CD8-positive, alpha-beta memory T cell (primary cell): ENCODE data around the gene MYRF. TPM values are rescaled to one million over a fixed set of nuclear protein-coding genes. Genes with fewer than 3 reads are reported as not detected.

Experiments used
- CTCF ChIA-PET: fragments of 350-600 bp; sonication (Branson Sonifier 250); formaldehyde crosslinking; loops from one replicate; lab custom pipeline; 2021; ENCODE audit warnings: antibody characterized with exemption; lab: Charles Lee
- POLR2A ChIA-PET: fragments of 350-600 bp; sonication (Branson Sonifier 250); formaldehyde crosslinking; loops from one replicate; lab custom pipeline; 2021; ENCODE audit warnings: antibody characterized with exemption; lab: Charles Lee
- DNase-seq, 5 donors: peaks; one replicate each; pipeline versions ENCODE4 v3.0.0 to v3.0.0-alpha.2; 2020 to 2022; ENCODE audit warnings: mixed read lengths in 1 of 5
- H3K27ac ChIP-seq: one replicate; pipeline ENCODE4 v1.7.0; 2013; ENCODE audit warnings: low read depth, mild to moderate bottlenecking, low read length, moderate library complexity
- H3K27me3 ChIP-seq: 2 replicates; pipeline ENCODE4 v1.7.0; 2013; ENCODE audit warnings: low read length, mild to moderate bottlenecking; ENCODE audit not compliant: insufficient read depth, poor library complexity, severe bottlenecking
- H3K36me3 ChIP-seq: 2 replicates; pipeline ENCODE4 v1.7.0; 2013; ENCODE audit warnings: mild to moderate bottlenecking, low read length, moderate library complexity; ENCODE audit not compliant: insufficient read depth
- H3K4me1 ChIP-seq: 2 replicates; pipeline ENCODE4 v1.7.0; 2013; ENCODE audit warnings: mild to moderate bottlenecking, low read length, moderate library complexity; ENCODE audit not compliant: insufficient read depth
- H3K4me3 ChIP-seq: 2 replicates; pipeline ENCODE4 v1.7.0; 2013; ENCODE audit warnings: mild to moderate bottlenecking, low read length
- H3K9me3 ChIP-seq: 2 replicates; pipeline ENCODE4 v1.7.0; 2013; ENCODE audit warnings: mild to moderate bottlenecking, low read length
- H3K27ac Mint-ChIP-seq, 8 donors: one replicate each; pipeline ENCODE4 v1.8.0; 2020 to 2021; ENCODE audit warnings: mixed read lengths in 8 of 8, mild to moderate bottlenecking in 6 of 8, inconsistent platforms in 3 of 8, moderate library complexity in 3 of 8
- H3K27me3 Mint-ChIP-seq, 2 donors: one replicate each; pipeline ENCODE4 v1.8.0; 2020 to 2021; ENCODE audit warnings: mixed read lengths in 2 of 2, mild to moderate bottlenecking in 1 of 2, moderate library complexity in 1 of 2
- H3K36me3 Mint-ChIP-seq, 3 donors: one replicate each; pipeline ENCODE4 v1.8.0; 2020 to 2021; ENCODE audit warnings: mixed read lengths in 3 of 3, inconsistent platforms in 1 of 3, mild to moderate bottlenecking in 1 of 3
- H3K4me1 Mint-ChIP-seq, 3 donors: one replicate each; pipeline ENCODE4 v1.8.0; 2020 to 2021; ENCODE audit warnings: mixed read lengths in 3 of 3, inconsistent platforms in 1 of 3, mild to moderate bottlenecking in 1 of 3
- H3K4me3 Mint-ChIP-seq, 7 donors: one replicate each; pipeline ENCODE4 v1.8.0; 2020 to 2021; ENCODE audit warnings: mixed read lengths in 7 of 7, mild to moderate bottlenecking in 6 of 7, moderate library complexity in 4 of 7, inconsistent platforms in 2 of 7
- H3K9me3 Mint-ChIP-seq, 5 donors: one replicate each; pipeline ENCODE4 v1.8.0; 2020 to 2022; ENCODE audit warnings: mixed read lengths in 5 of 5, mild to moderate bottlenecking in 3 of 5, moderate library complexity in 2 of 5, inconsistent platforms in 1 of 5
- polyA plus RNA-seq: library from polyadenylated mRNA; unstranded; fragments of 300-500 nt; fragmentation: Illumina TruSeq; gene quantifications from one replicate; pipeline ENCODE4 v1.2.3, GENCODE V29; 2021
- total RNA-seq, 2 experiments: library from RNA; stranded (reverse); gene quantifications; one replicate each; pipeline ENCODE4 v1.2.3, GENCODE V29; 2021

The MYRF gene
- total and polyA plus RNA-seq, 3 experiments from 2014 or later, result 0.63 to 0.93 (median 0.70) TPM

DNA sequence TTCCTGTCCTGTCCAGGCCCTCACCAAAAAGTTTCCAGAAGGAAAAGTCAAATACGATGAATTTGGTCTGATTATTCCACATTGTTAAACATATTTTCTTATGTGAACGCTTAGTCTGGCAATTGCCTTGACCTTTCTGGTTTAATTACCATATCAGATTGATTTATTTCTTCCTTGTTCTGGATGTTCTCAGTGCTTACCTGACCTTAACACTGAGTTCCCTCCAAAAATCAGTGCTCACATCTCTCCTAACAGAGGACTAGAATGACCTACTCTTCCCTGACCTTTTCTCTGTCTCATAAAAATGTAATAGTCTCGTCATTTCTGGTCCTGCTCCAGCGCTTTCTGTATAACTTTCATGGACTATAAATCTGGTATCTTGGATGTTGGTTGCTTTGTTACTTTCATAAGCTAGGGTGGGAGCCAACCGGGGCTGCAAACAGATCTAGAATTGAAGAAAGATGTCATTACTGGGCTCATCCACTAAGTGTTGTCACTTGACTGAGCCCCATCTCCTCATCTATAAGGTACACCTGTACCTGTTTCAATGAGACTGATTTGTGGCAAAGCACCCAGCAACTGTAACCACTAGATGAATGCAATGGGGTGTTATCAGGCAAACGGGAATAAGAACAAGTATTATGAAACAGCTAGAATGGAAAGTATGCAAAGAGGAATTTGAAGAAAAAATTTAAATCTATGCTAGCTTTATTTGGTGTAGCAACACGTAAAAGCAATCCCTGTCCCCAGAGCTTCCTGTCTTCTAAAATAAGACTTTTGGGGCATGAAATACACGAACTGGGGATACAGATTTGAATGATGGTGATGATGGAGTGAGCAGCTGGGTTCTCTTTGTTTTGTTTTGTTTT is 78.0 kb downstream of the MYRF start:
- Histone ChIP-seq H3K27me3 (no peaks in the 10 kb centered on the region), H3K36me3 (no peaks in the 10 kb centered on the region), H3K4me1 (peaks cover 34% of the 10 kb centered on the region), H3K4me3 (no peak overlapping the region), H3K27ac (no peak overlapping the region), H3K9me3 (no peaks in the 10 kb centered on the region)
- peaks cover 31 to 51% of the 10 kb centered on the region in 2 donors for H3K27me3 Mint-ChIP-seq
- H3K4me1 Mint-ChIP-seq, result peaks cover 22 to 71% (median 46%) of the 10 kb centered on the region in 3 donors
- H3K36me3 Mint-ChIP-seq, result no peaks in the 10 kb centered on the region
- peak overlapping the region in 3 of 7 donors; percentile 13 to 54 (median 37) for H3K4me3 Mint-ChIP-seq
- ChIA-PET POLR2A (no interaction called here), CTCF (interaction anchor here (0.8 to 1.6 kb wide), 2 partner anchors 14 to 15 kb away, joined by 3 to 8 read pairs; partner anchors contain the start of gene FADS1)
- peak overlapping the region in 1 of 8 donors; percentile 41 for H3K27ac Mint-ChIP-seq
- H3K9me3 Mint-ChIP-seq, result no peaks in the 10 kb centered on the region
- DNase-seq, result no peak

DNA sequence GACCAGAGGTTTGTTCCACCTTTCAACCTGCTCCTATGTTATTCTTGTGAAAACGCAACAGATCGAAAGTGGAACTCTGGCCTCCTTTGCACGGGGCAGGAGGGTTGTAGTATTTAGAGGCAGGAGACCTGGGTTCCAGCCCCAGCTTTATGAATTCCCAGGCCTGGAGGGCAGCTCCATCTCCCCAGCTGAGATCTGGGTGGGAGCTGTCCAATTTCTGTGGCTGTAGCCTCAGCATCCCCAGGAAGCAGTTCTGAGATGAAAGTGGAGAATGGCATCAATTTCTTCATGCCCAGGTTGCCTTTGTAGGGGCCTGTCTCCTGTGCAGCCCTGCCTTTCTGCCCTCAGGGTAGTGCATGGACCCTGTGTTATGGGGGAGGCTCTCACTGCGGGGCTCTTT is 79.8 kb downstream of the MYRF start:
- Mint-ChIP-seq H3K4me3 (no peak overlapping the region), H3K9me3 (no peaks in the 10 kb centered on the region), H3K27ac (peak overlapping the region in 1 of 8 donors; percentile 31), H3K4me1 (peaks cover 26 to 64% (median 48%) of the 10 kb centered on the region in 3 donors), H3K27me3 (peaks cover 24 to 36% of the 10 kb centered on the region in 2 donors), H3K36me3 (no peaks in the 10 kb centered on the region)
- Histone ChIP-seq H3K36me3 (no peaks in the 10 kb centered on the region), H3K4me1 (peaks cover 34% of the 10 kb centered on the region), H3K27me3 (no peaks in the 10 kb centered on the region), H3K4me3 (no peak overlapping the region), H3K27ac (no peak overlapping the region), H3K9me3 (no peaks in the 10 kb centered on the region)
- DNase-seq, result no peak
- ChIA-PET CTCF (no interaction called here), POLR2A (no interaction called here)

DNA sequence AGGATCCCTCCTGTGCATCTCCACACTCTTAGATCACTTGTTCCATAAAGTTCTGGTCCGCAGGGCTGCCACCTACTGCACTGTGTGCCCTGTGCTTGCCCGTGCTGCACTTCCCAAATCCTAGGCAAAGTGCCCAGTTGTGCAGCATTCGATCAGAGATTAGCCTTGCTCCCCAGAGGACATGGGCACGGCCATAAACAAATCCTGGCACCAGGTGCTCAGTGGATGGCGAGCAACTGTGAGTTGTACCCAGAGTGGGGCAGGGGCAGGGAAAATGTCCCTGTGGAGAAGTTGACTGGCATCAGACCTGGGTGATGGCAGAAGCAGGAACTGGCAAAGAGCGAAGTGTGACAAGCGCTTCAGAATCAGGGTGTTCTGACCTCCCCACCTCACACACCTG is 80.3 kb downstream of the MYRF start:
- H3K9me3 ChIP-seq, result no peaks in the 10 kb centered on the region
- ChIA-PET POLR2A (no interaction called here), CTCF (no interaction called here)
- H3K27me3 Mint-ChIP-seq, result peaks cover 24 to 35% of the 10 kb centered on the region in 2 donors
- no peaks in the 10 kb centered on the region for H3K27me3 ChIP-seq
- no peaks in the 10 kb centered on the region for H3K36me3 Mint-ChIP-seq
- H3K9me3 Mint-ChIP-seq, result no peaks in the 10 kb centered on the region
- no peaks in the 10 kb centered on the region for H3K36me3 ChIP-seq
- no peak for DNase-seq
- H3K4me1 Mint-ChIP-seq, result peaks cover 26 to 63% (median 46%) of the 10 kb centered on the region in 3 donors
- H3K27ac ChIP-seq, result no peak overlapping the region
- H3K4me3 Mint-ChIP-seq, result no peak overlapping the region
- no peak overlapping the region for H3K4me3 ChIP-seq
- H3K27ac Mint-ChIP-seq, result peak overlapping the region in 1 of 8 donors; percentile 74
- H3K4me1 ChIP-seq, result peaks cover 34% of the 10 kb centered on the region

DNA sequence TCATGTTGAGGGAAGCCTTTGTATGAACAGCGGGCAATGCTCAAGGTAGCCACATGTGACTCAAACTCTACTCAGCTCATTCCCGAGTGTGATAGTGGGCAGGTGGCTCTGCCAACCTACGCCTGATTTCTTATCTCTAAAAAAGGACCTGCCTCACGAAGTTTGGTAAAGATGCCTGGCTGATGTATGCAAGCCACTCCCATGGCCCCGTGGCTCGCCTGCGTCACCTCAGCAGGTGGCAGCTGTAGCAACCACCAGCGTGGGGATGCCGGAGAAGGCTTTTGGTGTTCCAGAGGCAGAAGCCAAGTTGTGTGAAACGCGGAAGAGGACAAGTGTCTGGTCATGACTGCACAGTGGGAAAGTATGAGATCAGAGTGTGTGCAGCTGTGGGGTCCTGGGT is 81.0 kb downstream of the MYRF start:
- H3K36me3 ChIP-seq, result no peaks in the 10 kb centered on the region
- no peaks in the 10 kb centered on the region for H3K9me3 Mint-ChIP-seq
- no peak for DNase-seq
- POLR2A ChIA-PET, result no interaction called here
- H3K36me3 Mint-ChIP-seq, result no peaks in the 10 kb centered on the region
- peak overlapping the region in 3 of 7 donors; percentile 9 to 69 (median 61) for H3K4me3 Mint-ChIP-seq
- H3K4me1 Mint-ChIP-seq, result peaks cover 25 to 63% (median 38%) of the 10 kb centered on the region in 3 donors
- peaks cover 34% of the 10 kb centered on the region for H3K4me1 ChIP-seq
- no peaks in the 10 kb centered on the region for H3K27me3 ChIP-seq
- H3K27ac Mint-ChIP-seq, result peak overlapping the region in 3 of 8 donors; percentile 73 to 98 (median 73)
- peak overlapping the region; percentile 71 for H3K27ac ChIP-seq
- CTCF ChIA-PET, result no interaction called here
- peaks cover 18 to 30% of the 10 kb centered on the region in 2 donors for H3K27me3 Mint-ChIP-seq
- H3K4me3 ChIP-seq, result no peak overlapping the region
- no peaks in the 10 kb centered on the region for H3K9me3 ChIP-seq

DNA sequence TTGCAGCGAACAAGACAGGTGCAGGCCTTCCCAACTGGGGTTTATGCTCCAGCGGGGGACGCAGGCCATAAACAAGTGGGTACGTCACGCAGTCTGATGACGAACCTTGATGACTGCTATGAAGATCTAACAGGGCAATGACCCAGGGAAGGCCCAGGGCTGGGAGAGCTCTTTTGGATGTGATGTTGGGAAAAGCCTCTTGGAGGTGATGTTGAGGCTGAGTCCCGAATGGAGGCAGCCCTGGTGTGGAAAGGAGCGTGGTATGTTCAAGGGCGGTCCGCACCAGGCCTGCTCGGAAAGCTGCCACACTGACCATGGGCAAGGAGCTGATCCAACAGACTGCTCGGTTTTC is 81.5 kb downstream of the MYRF start:
- Mint-ChIP-seq H3K27ac (peak overlapping the region in 5 of 8 donors; percentile 18 to 98 (median 85)), H3K9me3 (no peaks in the 10 kb centered on the region), H3K27me3 (peaks cover 16 to 28% of the 10 kb centered on the region in 2 donors), H3K4me3 (peak overlapping the region in 4 of 7 donors; percentile 9 to 69 (median 56)), H3K4me1 (peaks cover 23 to 63% (median 34%) of the 10 kb centered on the region in 3 donors), H3K36me3 (no peaks in the 10 kb centered on the region)
- no peak overlapping the region for H3K4me3 ChIP-seq
- H3K27me3 ChIP-seq, result no peaks in the 10 kb centered on the region
- H3K27ac ChIP-seq, result peak overlapping the region; percentile 71
- H3K36me3 ChIP-seq, result no peaks in the 10 kb centered on the region
- no peak for DNase-seq
- POLR2A ChIA-PET, result interaction anchor here (1.4 kb wide), 1 partner anchor 18 kb away, joined by 3 read pairs; no protein-coding TSS in a partner anchor
- no peaks in the 10 kb centered on the region for H3K9me3 ChIP-seq
- peaks cover 32% of the 10 kb centered on the region for H3K4me1 ChIP-seq
- CTCF ChIA-PET, result interaction anchor here (1.0 kb wide), 1 partner anchor 37 kb away, joined by 3 read pairs; no protein-coding TSS in a partner anchor

DNA sequence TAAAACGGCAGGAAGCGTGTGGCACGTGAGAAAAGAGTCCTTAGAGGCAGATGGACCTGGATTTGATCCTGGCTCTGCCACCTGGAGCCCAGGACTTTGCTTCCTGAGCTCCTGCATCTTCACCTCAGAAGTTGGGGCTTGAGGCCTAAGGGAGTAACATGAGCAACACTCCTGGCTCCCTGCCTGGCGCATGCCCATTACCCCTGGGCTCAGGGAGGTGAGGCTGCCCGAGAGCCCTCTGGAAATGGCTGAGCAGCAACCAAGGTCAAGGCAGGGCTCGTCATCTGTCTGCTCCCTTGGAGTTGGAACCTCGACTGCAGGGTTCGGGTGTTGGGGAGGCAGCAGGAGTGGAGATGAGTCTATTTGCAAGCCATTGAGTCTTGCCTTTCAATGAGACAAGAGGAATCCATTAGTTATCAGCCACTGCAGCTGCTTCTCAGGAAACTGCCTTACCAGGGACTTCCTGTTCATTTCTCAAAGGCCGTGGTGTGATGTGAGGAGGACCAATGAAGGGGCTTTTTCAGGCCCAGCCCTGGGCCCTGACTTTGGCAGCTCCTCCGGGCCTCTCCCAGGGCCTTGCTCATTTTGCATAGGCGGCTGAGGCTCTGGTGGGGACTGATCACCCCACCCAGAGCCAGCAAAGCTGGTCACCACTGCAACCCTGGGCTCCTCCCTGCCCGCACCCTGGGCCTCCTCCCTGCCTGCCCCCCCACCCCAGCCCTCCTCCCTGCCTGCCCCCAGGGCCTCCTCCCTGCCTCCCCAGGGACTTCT is 82.0 kb downstream of the MYRF start:
- H3K4me1 ChIP-seq, result peaks cover 27% of the 10 kb centered on the region
- Mint-ChIP-seq H3K27ac (peak overlapping the region in 6 of 8 donors; percentile 15 to 98 (median 58)), H3K9me3 (no peaks in the 10 kb centered on the region), H3K27me3 (peaks cover 13 to 25% of the 10 kb centered on the region in 2 donors), H3K4me1 (peaks cover 21 to 59% (median 29%) of the 10 kb centered on the region in 3 donors), H3K36me3 (no peaks in the 10 kb centered on the region), H3K4me3 (peak overlapping the region in 2 of 7 donors; percentile 61 to 69)
- H3K4me3 ChIP-seq, result no peak overlapping the region
- no peaks in the 10 kb centered on the region for H3K27me3 ChIP-seq
- CTCF ChIA-PET, result interaction anchor here (1.0 kb wide), 1 partner anchor 37 kb away, joined by 3 read pairs; no protein-coding TSS in a partner anchor
- peak overlapping the region; percentile 71 for H3K27ac ChIP-seq
- no peaks in the 10 kb centered on the region for H3K36me3 ChIP-seq
- POLR2A ChIA-PET, result interaction anchor here (0.6 to 1.4 kb wide), 2 partner anchors 19 to 248 kb away, joined by 3 read pairs; no protein-coding TSS in a partner anchor
- DNase-seq, result peak in 4 of 5 donors; percentile 24 to 59 (median 34)
- no peaks in the 10 kb centered on the region for H3K9me3 ChIP-seq

DNA sequence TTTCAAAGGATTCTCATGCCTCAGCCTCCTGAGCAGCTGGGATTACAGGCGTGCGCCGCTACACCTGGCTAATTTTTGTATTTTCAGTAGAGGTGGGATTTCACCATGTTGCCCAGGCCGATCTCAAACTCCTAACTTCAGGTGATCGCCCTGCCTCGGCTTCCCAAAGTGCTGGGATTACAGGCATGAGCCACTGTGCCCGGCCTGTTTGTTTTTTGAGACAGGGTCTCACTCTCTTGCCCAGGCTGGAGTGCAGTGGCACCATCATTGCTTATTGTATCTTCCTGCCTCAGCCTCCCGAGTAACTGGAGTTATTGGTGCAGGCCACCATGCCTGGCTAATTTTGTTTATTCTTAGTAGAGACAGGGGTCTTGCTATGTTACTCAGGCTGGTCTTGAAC is 83.8 kb downstream of the MYRF start:
- H3K4me3 ChIP-seq, result no peak overlapping the region
- no peaks in the 10 kb centered on the region for H3K9me3 Mint-ChIP-seq
- H3K27me3 Mint-ChIP-seq, result peaks cover 5 to 10% of the 10 kb centered on the region in 2 donors
- H3K36me3 ChIP-seq, result no peaks in the 10 kb centered on the region
- peaks cover 18 to 41% (median 26%) of the 10 kb centered on the region in 3 donors for H3K4me1 Mint-ChIP-seq
- H3K4me1 ChIP-seq, result peaks cover 23% of the 10 kb centered on the region
- peak overlapping the region; percentile 71 for H3K27ac ChIP-seq
- H3K9me3 ChIP-seq, result no peaks in the 10 kb centered on the region
- peak overlapping the region in 3 of 8 donors; percentile 41 to 79 (median 58) for H3K27ac Mint-ChIP-seq
- ChIA-PET CTCF (interaction anchor here (1.2 kb wide), 1 partner anchor 39 kb away, joined by 3 read pairs; no protein-coding TSS in a partner anchor), POLR2A (no interaction called here)
- H3K27me3 ChIP-seq, result no peaks in the 10 kb centered on the region
- no peak overlapping the region for H3K4me3 Mint-ChIP-seq
- DNase-seq, result no peak
- peaks cover 0 to 5% (median 0%) of the 10 kb centered on the region in 3 donors for H3K36me3 Mint-ChIP-seq
